Measurements from ENCODE around the gene RSRC1.
"Not testable (repeated sequence)": the region's sequence is repeated elsewhere in the genome, so short reads cannot be mapped to it uniquely, and the experiment has no call there.

Gene RSRC1

GRCh38 chr3:158333736-158334135 lies 223.8 kb downstream of the RSRC1 start:
- DNase-seq: no peak

- DNase-seq: no peak
These were observed 227.2 kb downstream of the RSRC1 start for GRCh38 chr3:158337110-158337509.

- no peak for DNase-seq
These were observed 229.7 kb downstream of the RSRC1 start for GRCh38 chr3:158339638-158340037.

GRCh38 chr3:158340951-158341350 lies 231.1 kb downstream of the RSRC1 start:
- DNase-seq: not testable (repeated sequence)

GRCh38 chr3:158347966-158348365 lies 238.1 kb downstream of the RSRC1 start:
- no peak for DNase-seq

- no peak for DNase-seq
These were observed 241.1 kb downstream of the RSRC1 start for GRCh38 chr3:158350971-158351370.

- DNase-seq: no peak
These were observed 242.7 kb downstream of the RSRC1 start for GRCh38 chr3:158352551-158352950.

GRCh38 chr3:158354713-158355112 lies 244.8 kb downstream of the RSRC1 start:
- no peak for DNase-seq

GRCh38 chr3:158355623-158356588 lies 246.0 kb downstream of the RSRC1 start:
- DNase-seq: no peak

- DNase-seq: no peak
These were observed 249.4 kb downstream of the RSRC1 start for GRCh38 chr3:158359339-158359738.

GRCh38 chr3:158360756-158361448 lies 251.0 kb downstream of the RSRC1 start:
- no peak for DNase-seq

GRCh38 chr3:158368271-158368670 lies 258.4 kb downstream of the RSRC1 start:
- DNase-seq: no peak

- no peak for DNase-seq
These were observed 259.4 kb downstream of the RSRC1 start for GRCh38 chr3:158369279-158369678.

GRCh38 chr3:158379517-158379916 lies 269.6 kb downstream of the RSRC1 start:
- DNase-seq: no peak

- DNase-seq: no peak
These were observed 271.5 kb downstream of the RSRC1 start for GRCh38 chr3:158381262-158381868.

- no peak for DNase-seq
These were observed 272.6 kb downstream of the RSRC1 start for GRCh38 chr3:158382479-158382878.

GRCh38 chr3:158384019-158384418 lies 274.1 kb downstream of the RSRC1 start:
- DNase-seq: no peak

- DNase-seq: no peak
These were observed 285.5 kb downstream of the RSRC1 start for GRCh38 chr3:158395421-158395820.

- DNase-seq: no peak
These were observed 292.7 kb downstream of the RSRC1 start for GRCh38 chr3:158402590-158402989.

- DNase-seq: no peak
These were observed 293.1 kb downstream of the RSRC1 start for GRCh38 chr3:158403013-158403412.

- DNase-seq: no peak
These were observed 294.3 kb downstream of the RSRC1 start for GRCh38 chr3:158404131-158404718.

GRCh38 chr3:158405507-158405906 lies 295.6 kb downstream of the RSRC1 start:
- DNase-seq: no peak

GRCh38 chr3:158407844-158408517 lies 298.1 kb downstream of the RSRC1 start:
- no peak for DNase-seq
